RCC 7860 (cell line): Measurements from ENCODE around the gene THAP7.
"Not testable (repeated sequence)": the region's sequence is repeated elsewhere in the genome, so short reads cannot be mapped to it uniquely, and the experiment has no call there.

ENCODE experiments used
- DNase-seq: peaks from one replicate; pipeline ENCODE4 v3.0.0-alpha.2; 2015; ENCODE audit warnings: low spot score
- FAIRE-seq: peaks from 2 replicates; lab custom pipeline; 2012; peaks lifted over from hg19 to GRCh38; lab: Jason Lieb, UNC

Gene THAP7

DNA sequence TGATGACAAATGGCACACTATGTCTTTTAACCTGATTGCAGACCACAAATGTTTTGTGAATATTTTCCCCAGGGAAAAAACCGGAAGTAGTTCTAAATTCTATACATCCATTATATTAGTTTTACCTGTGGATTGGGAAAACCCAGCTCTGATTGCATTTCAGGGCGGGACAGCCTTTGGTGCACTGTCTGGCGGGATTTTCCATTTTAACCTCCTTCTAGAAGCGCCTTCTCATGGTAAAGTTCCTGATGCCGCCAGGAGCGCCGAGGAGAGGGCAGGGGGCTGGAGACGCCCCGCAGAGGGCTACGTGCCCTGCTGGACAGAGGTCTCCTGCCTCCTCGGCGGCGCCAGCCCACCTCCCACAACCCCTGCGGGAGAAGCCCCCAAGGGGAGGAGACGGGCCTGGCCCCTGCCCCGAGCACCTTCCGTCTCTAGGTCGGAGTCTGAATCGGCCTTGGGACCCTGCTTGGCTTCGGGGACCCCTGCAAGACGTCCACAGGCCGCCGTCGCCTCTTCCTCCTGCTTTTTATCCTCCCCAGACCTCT, 11.8 kb upstream of the THAP7 start:
- DNase-seq (no peak), FAIRE-seq (no peak)

DNA sequence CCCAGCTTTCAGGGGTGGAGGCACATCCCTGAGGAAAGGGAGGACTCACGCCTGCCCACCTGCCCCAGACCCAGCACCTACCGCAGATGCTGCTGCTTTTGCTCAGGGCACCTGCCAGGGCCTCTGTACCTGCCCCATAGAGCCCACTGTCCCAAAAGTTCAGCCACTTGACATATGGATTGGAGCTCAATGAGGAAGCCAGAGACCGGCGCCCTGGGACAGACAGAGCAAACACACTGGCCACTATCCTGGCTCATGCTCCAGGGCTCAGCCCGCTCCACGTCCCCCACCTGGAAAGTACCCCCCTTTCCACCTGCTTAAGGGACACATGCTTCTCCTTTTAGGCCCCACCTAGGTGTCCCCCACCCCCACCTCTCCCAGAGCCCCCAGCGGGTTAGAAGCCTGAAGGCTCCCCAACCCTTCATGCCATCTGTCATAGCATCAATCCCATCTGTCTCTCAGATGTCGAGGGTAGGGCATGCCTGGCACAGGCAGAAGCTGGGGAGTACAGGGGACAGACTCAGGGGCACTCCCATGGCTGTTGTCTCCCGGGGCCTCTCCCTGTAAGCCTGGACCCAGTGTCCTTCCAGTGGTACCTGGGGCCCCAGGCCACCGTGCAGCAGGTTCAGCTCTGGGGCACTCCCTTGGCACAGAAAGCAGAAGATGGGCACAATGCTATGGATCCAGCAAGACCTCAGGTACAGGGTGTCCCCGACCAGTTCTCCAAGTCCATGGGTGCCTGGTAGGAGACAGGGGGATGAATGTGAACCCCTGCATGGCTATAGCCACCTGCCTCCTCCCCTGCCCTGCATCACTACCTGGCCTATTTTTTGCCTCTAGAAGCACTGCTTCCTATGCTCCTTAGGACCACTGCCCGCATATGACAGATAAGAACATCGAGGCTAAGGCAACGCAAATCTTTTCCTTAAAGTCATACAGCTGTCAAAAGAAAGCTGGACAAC, 10.8 kb upstream of the THAP7 start:
- DNase-seq (no peak), FAIRE-seq (no peak)

DNA sequence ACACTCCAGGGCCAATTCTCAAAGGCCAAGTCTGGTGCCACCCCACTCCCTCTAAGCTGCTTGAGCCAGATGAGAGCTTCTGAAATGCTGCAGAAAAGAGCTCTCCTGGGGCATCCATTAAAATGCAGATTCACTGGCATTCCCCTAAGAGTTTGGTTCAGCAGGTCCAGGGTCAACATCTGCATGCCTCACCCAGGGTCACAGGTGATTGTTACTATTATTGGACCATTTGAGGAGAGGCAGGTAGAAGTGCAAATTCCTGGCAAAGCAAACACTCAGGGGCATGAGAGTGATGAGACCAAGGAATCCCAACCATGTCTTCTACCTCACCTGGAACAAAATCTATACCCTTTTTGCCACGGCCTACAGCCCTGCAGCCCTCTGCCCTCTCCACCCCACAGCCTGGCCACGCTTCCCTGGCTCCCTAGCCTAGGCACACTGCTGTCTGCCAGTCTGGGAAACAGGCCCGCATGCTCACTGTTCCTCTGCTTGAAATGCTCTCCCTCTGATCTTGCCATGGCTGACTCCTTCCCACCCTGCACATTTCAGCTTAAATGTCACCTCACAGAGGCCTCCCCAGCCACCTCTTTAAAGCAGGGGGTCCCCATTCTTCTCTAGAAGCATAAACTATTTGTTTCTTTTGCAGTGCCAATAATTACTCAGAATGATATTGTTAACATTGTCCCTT, 8.7 kb upstream of the THAP7 start:
- no peak for DNase-seq
- no peak for FAIRE-seq

DNA sequence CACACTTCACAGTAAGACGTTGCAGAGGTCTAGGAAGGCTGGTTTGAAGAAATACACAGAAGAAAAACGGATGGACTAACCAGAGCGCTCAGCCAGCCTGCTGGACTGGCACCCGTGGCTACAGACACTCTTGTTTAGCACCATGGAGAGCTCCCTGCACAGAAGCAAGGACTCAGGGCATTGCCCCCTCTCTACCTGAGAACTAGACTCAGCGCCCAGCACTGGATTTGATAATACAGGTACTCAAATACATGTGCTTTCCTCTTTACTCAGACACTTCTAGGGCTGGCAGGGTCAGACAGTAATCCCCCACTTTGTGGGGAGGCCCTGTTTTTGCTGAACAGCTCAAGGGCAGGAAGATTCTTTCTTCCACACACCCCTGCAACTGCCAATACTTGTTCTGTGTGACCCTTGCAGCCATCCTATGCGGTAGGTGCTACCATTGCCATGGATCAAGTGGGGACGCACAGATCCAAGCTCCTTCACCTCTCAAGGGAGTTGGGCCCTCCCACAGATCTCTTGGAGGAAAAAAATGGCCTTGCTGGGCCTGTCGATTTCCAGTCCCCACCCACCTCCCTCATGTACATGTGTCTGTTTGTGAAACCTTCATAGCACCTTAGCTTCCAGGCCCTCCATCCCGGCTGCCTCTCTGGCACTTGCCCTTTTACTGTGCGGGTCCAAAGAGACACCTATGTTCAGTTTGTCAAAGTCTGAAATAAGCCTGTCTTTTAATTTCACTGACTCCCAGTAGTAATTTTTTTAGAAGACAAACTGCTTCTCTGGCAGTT, 7.9 kb upstream of the THAP7 start:
- FAIRE-seq: no peak
- DNase-seq: no peak

DNA sequence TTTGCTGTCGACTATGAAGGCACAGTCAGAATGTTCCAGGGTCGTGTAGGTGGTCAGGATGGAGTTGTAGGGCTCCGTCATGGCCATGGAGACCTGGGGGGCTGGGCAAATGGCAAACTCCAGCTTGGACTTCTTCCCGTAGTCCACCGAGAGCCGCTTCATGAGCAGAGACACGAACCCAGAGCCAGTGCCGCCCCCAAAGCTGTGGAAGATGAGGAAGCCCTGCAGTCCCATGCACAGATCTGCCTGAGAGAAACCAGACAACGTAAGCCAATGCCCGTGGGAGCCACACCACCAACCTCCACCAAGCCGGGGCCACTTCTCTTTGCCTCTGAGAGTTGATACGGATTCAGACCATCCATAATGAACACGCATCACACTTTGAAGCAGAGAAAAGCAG, 7.3 kb upstream of the THAP7 start:
- FAIRE-seq, DNase-seq: not testable (repeated sequence)

DNA sequence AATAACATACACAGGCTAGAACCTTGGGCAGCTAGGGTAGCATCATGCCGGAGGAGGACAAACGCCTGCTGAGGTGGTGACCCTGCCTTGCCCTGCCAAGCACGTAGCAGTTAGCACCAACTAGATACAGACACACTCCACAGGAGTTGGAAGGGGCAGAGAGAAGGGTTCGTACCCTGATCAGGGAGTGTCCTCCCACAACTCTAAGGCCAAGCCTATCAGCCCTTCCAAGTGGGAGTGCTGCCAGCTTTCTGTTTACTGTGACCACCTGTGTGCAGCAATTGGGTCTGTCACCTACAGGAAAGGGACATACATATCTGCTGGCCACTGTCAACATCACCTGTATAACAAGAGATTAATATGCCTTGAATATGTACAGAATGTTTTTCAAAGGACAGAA, 1.9 kb upstream of the THAP7 start:
- no peak for FAIRE-seq
- no peak for DNase-seq

DNA sequence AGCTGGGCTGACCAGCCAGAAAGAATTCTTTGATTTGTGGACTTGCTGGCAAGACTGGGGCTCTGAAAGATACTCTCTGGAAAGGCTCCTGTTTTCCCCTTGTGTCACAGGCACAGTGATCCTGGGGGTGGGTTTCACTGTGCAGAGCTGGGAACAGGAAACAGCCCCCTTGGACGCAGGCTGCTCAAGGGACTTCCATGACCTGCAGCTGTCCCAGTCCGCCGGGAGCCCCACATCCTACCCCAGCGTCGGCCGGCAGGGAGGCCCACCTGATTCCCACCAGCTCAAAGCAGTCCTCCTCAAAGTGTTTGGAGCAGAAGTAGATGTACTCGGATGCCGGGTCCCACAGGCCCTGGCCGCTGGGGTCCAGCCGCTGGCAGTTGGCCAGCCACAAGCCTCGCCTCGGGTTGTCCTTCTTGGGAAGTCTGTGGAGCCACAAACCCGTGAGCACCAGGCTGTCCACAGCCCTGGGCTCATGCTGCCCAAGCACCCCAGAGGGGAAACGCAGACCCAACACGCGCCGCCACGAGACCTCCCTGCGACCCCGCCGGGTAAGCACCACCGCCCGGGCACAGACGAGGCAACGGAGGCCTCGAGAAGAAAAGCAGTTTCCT, 824 bp downstream of the THAP7 start:
- FAIRE-seq: no peak
- DNase-seq: no peak

DNA sequence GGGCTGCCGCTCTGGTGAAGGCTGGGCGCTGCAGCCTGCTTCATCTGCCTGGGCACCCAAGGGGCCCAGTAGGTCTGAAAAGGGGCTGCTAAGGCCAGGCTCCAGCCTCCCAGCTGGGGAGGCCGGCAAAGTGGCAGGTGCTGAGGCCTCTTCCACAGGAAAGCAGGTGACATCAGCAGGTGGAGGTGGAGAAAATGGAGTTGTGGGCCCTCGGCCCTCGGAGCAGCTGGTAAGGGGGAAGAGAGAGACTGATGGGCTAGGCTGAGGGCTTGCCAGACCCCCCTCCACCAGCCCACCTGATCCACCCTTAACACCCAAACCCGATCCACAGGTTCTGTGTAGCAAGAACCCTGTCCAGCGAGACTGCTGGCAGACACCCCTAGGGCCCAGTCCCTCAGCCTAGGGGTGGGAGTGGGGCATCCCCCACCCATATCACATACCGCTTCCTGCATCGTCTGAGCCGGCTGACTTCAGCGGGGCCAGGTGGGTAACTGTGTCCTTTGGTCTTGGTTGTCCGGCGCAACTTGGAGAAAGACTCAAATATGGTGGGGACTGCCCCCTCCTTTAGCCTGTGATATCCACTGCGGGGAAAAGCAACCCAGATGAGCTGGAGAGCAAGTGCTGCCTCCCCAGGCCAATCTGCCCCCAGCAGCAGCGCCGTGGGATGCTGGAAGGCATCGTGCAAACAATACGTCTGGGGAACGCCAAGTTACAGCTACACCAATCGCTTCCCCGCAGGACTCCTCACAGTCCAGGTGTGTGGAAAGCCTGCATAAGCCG, 1.5 kb downstream of the THAP7 start:
- FAIRE-seq (no peak), DNase-seq (no peak)

DNA sequence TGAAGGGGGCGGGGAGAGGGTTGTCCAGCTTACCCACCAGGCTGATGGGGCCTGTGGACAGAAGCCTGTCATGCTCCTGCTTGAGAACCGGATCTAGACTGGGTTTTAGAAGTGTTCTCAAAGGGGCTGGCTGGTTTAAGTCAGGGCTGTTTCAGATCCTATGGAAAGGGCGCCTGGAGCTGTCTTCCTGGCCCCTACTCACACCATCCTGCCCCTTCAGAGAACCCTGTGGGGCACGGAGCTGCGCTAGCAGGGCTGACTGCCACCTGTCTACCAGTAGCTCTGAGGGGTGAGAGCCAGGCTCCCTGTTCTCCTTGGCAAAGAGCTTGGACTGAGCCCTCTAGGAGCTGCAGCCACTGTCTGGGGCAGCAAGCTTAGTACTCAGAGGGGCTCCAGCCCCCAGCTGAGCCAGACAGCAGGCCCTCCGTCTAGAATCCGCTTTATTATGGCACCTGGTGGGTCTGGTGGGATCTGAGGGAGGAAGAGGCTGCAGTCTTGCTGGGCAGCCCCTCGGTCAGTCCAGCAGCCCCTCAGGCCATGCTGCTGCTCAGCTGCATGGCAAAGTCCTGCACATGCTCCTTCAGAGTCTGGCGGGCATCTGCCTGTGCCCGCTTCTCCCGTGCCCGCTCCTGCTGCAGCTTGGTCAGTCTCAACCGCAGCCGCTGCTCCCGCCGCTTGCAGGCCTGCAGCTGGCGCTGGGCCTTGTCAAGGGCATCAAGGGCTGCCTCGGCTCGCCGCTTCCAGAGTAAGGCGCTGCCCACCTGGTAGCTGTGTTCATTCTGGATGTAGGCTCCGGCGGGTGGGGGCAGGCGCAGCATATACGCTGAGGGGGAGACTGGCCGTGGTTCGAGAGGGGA, 2.3 kb downstream of the THAP7 start:
- DNase-seq (no peak), FAIRE-seq (no peak)

DNA sequence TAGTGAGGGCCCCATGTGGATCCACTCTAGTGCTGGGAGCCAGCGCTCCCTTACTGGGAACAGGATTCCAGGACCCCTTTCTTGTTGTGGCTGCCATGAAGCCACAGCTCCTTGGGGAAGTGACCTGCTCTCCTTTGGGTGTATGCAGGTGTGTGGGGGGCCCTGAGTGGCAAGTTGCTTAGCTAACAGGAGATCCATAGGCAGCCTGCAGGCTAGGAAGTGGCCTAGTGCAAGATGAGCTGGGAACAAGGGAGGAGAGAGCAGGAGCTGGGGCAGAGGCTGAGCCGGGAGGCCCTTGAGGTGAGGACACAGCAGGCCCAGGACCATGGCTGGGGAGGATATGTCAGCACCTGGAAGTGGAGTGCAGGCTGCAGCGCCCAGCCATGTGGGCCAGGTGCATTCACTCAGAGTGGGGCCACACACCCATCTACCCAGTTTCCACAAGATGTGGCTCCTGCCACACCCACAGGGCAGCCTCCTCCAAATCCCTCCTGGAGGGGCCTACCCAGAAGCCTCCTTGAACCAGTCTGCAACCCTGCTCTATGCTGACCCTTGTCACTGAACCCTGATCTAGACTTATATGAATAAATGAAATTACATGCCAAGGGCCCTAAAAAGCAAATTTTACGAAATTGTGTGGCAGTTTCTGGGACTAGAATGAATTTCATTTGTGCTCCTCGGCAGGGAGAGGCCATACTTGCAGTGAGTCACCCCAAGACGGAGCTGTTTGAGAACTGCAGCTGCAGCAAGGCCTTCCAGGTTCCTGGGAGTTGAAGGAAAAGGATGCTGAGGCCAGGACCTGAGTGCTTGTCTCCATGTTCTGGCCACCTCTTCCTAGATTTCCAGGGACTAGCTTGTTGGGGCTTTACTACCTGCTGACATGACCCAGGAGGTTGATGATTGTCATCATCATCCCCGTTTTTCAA, 3.2 kb downstream of the THAP7 start:
- no peak for DNase-seq
- no peak for FAIRE-seq

DNA sequence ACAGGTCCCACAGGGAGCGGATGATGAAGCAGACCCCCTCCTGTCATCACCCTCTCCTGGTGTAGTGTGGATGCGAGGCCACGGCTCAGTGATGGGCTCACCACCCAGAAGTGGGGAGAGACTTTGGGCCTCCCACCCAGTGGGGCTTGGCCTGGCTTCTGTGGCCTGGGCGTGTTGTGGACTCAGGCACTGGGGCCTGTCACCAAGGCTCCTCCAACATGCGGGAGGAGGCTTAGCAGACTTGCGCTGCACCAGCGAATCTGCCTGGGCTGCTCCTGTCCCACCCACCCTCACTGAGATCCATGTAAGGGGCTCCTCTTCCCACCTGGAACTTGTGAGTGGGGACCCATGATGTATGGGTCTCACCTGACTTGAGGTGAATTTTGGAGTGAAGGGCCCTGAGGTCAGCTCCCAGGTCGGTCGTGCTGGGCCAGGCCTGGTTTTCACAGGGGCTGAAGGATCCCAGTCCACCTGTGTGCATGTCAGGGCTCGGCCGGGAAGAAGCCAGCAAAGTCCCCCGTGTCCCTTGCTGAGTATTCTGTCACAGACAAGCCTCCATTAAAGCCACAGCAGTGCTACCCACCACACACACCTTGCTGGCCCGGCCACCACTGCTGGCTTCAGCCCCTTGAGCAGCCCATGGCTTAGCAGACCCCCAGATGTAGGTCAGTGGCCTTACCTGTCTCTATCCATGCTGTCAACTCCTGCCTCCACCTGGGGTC, 4.2 kb downstream of the THAP7 start:
- DNase-seq (no peak), FAIRE-seq (no peak)

DNA sequence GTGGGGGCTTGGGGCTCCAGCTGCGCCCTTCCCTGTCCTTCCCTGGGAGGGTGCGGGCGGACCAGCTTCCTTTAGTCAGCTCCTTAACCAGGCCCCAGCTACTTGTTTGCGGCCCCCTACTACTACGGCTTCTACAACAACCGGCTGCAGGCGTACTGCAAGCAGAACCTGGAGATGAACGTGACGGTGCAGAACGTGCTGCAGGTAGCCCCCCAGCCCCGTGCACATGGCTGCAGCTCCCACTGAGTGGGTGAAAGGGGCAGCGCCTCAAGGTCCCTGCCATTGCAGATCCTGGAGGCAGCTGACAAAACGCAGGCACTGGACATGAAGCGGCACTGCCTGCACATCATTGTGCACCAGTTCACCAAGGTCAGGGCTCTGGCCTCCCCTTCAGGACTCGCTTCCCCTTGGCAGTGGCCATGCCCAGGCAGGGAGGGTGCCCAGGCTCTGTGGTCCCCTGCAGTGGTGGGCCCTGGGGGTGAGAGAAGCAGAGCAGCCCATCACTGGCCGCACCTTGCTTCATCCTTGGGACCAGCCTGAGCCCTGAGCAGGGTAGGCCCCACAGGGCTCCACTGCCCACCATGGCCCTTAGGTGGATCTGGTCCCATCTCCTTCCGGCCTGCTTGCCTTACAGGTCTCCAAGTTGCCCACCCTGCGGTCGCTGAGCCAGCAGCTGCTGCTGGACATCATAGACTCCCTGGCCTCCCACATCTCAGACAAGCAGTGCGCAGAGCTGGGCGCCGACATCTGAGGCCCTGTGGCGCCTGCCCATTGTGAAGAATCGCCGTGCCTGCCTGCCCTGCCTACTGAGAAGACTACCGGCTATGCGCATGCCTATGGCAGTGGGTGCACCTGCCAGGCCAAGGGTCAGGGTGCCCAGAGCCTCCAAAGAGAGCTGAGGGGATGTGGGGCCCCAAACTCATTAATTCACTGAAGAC, 5.1 kb downstream of the THAP7 start:
- DNase-seq (no peak), FAIRE-seq (no peak)

DNA sequence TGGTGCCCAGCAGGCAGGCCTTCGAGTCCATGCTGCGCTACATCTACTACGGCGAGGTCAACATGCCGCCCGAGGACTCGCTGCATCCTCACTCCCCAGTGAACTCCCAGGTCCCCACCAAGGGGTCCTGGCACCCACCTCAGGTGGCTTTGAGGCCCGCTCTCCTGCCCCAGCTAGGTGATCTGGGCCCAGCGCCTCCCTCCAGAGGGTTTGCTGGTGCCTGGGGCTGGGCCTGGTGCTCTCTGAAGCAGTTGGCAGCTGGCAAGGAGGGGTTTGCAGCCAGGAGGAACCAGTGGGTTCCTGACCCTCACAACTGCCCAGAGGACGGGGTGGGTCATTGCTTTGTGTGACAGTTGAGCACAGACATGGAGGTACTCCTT, 5.9 kb downstream of the THAP7 start:
- no peak for DNase-seq
- FAIRE-seq: no peak

DNA sequence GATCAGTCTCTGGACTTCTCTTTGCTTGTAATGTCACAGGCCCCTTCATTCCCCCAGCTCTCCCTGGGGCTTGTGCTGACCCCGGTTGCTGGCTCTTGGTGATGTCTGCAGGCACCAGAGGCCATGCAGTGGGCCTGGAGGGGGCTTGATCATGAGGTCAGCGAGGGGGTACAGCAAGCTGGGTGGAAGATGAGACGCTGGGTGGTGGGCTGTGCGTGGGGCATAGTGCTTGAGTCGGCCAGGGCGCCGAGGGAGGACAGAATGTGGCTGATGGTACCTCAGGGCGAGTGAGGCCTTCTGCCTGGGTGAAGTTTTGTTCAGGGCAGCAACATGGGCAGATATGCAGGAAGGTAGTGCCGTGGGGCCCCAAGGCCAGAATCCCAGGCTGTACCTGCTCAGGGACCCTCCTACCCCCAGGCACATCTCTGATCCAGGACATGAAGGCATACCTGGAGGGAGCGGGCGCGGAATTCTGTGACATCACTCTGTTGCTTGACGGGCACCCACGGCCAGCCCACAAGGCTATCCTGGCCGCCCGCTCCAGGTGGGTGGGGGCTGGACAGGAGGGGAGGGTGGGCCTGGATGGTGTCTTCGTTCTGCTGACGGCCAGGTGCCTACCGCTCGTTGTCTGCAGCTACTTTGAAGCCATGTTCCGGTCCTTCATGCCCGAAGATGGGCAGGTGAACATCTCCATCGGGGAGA, 6.4 kb downstream of the THAP7 start:
- DNase-seq: no peak
- no peak for FAIRE-seq

DNA sequence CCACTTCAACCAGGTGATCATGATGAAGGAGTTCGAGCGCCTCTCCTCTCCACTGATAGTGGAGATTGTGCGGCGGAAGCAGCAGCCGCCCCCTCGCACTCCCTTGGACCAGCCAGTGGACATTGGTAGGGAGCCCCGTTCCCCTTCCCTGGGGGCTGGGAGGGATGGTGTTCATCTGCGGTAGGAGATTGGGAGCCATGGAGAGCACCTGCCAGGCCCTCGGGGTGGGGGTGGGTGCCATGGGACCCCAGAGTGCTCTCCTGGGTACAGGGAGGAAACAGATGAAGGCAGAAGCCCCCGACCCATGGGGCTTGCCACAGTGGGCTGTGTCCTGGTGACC, 7.0 kb downstream of the THAP7 start:
- DNase-seq (no peak), FAIRE-seq (no peak)
